MM.1S (cell line): ENCODE data around the gene S100A16.

ENCODE experiments used
- DNase-seq: peaks from one replicate; pipeline ENCODE4 v3.0.0-alpha.2; 2015
- H2AFZ ChIP-seq: fragments of 300-600 bp; sonication (generic); 2 replicates; pipeline ENCODE4 v1.6.0; 2016; ENCODE audit warnings: antibody characterized with exemption, low read length
- H3F3A ChIP-seq: fragments of 300-600 bp; sonication (generic); 2 replicates; pipeline ENCODE4 v1.6.1; 2016; ENCODE audit warnings: mild to moderate bottlenecking, antibody characterized with exemption, low read length, moderate library complexity, mixed read lengths; ENCODE audit not compliant: insufficient read depth
- H3K27ac ChIP-seq: fragments of 300-600 bp; sonication (generic); 2 replicates; pipeline ENCODE4 v1.5.1; 2016; ENCODE audit warnings: mild to moderate bottlenecking, low read length
- H3K27me3 ChIP-seq: fragments of 300-600 bp; sonication (generic); replicated peaks from 2 replicates; pipeline ENCODE4 v1.6.0; 2016; ENCODE audit warnings: low read length; ENCODE audit not compliant: insufficient read depth
- H3K36me3 ChIP-seq: fragments of 300-600 bp; sonication (generic); replicated peaks from 2 replicates; pipeline ENCODE4 v1.6.1; 2016; ENCODE audit warnings: mild to moderate bottlenecking, low read length, mixed read lengths; ENCODE audit not compliant: insufficient read depth
- H3K4me1 ChIP-seq: fragments of 300-600 bp; sonication (generic); 2 replicates; pipeline ENCODE4 v1.6.1; 2016; ENCODE audit warnings: low read length, mixed read lengths
- H3K4me2 ChIP-seq: fragments of 300-600 bp; sonication (generic); 2 replicates; pipeline ENCODE4 v1.6.0; 2016; ENCODE audit warnings: low read depth, low read length
- H3K4me3 ChIP-seq: fragments of 300-600 bp; sonication (generic); 2 replicates; pipeline ENCODE4 v1.5.1; 2016; ENCODE audit warnings: low read length, mixed read lengths
- H3K79me2 ChIP-seq: fragments of 300-600 bp; sonication (generic); 2 replicates; pipeline ENCODE4 v1.6.1; 2016; ENCODE audit warnings: mixed run types, low read length, mixed read lengths
- H3K9ac ChIP-seq: fragments of 300-600 bp; sonication (generic); 2 replicates; pipeline ENCODE4 v1.6.1; 2016; ENCODE audit warnings: low read length, mixed read lengths
- H3K9me2 ChIP-seq: fragments of 300-600 bp; sonication (generic); replicated peaks from 2 replicates; pipeline ENCODE4 v1.6.1; 2016; ENCODE audit warnings: mild to moderate bottlenecking, low read length, mixed read lengths; ENCODE audit not compliant: insufficient read depth
- H3K9me3 ChIP-seq: fragments of 300-600 bp; sonication (generic); replicated peaks from 2 replicates; pipeline ENCODE4 v1.6.1; 2016; ENCODE audit warnings: mild to moderate bottlenecking, low read length, mixed read lengths; ENCODE audit not compliant: insufficient read depth
- H4K20me1 ChIP-seq: fragments of 300-600 bp; sonication (generic); 2 replicates; pipeline ENCODE4 v1.6.1; 2016; ENCODE audit warnings: mild to moderate bottlenecking, low read length, moderate library complexity, mixed read lengths; ENCODE audit not compliant: insufficient read depth
- EZH2 ChIP-seq: fragments of 300-600 bp; sonication (generic); optimal IDR thresholded peaks from 2 replicates; pipeline ENCODE3; 2017; ENCODE audit warnings: low read depth, mild to moderate bottlenecking, antibody characterized with exemption, low read length, mixed read lengths
- EZH2phosphoT487 ChIP-seq: fragments of 300-600 bp; sonication (generic); IDR thresholded peaks from 2 replicates; pipeline ENCODE4 v1.6.1; 2018; ENCODE audit warnings: antibody characterized with exemption, low read length
- TF ChIP-seq, protein P1 (sequence below): fragments of 300-600 bp; sonication (generic); IDR thresholded peaks from 2 replicates; pipeline ENCODE4 v1.5.1; 2016; ENCODE audit warnings: antibody characterized with exemption, low read length, mixed read lengths

Gene S100A16

DNA sequence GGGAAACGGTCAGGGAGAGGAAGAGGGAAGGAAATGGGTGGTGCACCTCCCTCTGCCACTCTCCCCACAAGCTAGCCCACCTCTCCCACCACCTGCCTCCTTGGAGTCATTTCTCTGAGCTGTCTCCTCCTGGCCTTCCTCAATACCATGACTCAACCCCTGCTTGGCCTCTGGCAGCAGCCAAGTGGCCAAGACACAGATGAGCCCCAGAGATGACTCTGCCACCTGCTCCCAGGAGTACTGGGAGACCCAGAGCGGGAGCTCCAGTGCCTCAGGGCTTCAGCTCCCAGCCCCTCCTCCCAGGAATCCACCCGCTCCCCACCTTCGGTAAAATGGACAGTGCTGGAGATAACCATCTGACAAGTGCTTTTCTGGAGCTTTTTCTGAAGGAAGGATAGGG lies 2.6 kb downstream of the S100A16 start:
- Histone ChIP-seq H3K27ac (no peak overlapping the region), H2AFZ (no peak overlapping the region), H3K27me3 (no peaks in the 10 kb centered on the region), H3K79me2 (no peaks in the 10 kb centered on the region), H3F3A (no peaks in the 10 kb centered on the region), H3K4me1 (no peaks in the 10 kb centered on the region), H3K4me3 (no peak overlapping the region), H3K9ac (no peak overlapping the region), H3K9me3 (no peaks in the 10 kb centered on the region), H3K36me3 (no peaks in the 10 kb centered on the region), H3K9me2 (no peaks in the 10 kb centered on the region), H4K20me1 (no peaks in the 10 kb centered on the region), H3K4me2 (no peak overlapping the region)
- no peak for DNase-seq
- TF ChIP-seq EZH2phosphoT487, result no peak
- TF ChIP-seq EZH2, result no peak
- TF ChIP-seq, protein P1, sequence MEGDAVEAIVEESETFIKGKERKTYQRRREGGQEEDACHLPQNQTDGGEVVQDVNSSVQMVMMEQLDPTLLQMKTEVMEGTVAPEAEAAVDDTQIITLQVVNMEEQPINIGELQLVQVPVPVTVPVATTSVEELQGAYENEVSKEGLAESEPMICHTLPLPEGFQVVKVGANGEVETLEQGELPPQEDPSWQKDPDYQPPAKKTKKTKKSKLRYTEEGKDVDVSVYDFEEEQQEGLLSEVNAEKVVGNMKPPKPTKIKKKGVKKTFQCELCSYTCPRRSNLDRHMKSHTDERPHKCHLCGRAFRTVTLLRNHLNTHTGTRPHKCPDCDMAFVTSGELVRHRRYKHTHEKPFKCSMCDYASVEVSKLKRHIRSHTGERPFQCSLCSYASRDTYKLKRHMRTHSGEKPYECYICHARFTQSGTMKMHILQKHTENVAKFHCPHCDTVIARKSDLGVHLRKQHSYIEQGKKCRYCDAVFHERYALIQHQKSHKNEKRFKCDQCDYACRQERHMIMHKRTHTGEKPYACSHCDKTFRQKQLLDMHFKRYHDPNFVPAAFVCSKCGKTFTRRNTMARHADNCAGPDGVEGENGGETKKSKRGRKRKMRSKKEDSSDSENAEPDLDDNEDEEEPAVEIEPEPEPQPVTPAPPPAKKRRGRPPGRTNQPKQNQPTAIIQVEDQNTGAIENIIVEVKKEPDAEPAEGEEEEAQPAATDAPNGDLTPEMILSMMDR, result no peak

DNA sequence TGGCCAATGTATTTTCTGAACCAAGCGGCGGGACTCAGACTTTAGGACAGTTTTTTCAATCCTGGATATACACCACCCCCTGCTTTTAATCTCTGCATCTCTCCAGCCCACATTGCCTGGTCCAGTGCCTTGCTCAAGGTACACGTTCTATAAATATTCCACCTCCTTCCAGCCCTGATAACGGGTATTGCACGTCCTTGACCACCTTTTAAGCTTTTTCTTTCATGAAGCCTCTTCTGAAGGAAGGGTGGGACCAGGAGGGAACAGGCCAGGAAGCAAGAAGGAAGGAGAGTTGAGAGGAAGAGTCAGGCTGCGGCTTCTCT lies 3.4 kb downstream of the S100A16 start:
- TF ChIP-seq EZH2, result no peak
- TF ChIP-seq, protein P1, result no peak
- no peak for TF ChIP-seq EZH2phosphoT487
- H3K27ac ChIP-seq, result no peak overlapping the region
- no peak overlapping the region for H3K4me3 ChIP-seq
- H3K4me2 ChIP-seq, result no peak overlapping the region
- DNase-seq, result no peak
- H3K79me2 ChIP-seq, result no peaks in the 10 kb centered on the region
- H3K27me3 ChIP-seq, result no peaks in the 10 kb centered on the region
- H2AFZ ChIP-seq, result no peak overlapping the region
- no peak overlapping the region for H3K9ac ChIP-seq
- H4K20me1 ChIP-seq, result no peaks in the 10 kb centered on the region
- H3K4me1 ChIP-seq, result no peaks in the 10 kb centered on the region
- H3K9me2 ChIP-seq, result no peaks in the 10 kb centered on the region
- H3F3A ChIP-seq, result no peaks in the 10 kb centered on the region
- no peaks in the 10 kb centered on the region for H3K9me3 ChIP-seq
- H3K36me3 ChIP-seq, result no peaks in the 10 kb centered on the region

DNA sequence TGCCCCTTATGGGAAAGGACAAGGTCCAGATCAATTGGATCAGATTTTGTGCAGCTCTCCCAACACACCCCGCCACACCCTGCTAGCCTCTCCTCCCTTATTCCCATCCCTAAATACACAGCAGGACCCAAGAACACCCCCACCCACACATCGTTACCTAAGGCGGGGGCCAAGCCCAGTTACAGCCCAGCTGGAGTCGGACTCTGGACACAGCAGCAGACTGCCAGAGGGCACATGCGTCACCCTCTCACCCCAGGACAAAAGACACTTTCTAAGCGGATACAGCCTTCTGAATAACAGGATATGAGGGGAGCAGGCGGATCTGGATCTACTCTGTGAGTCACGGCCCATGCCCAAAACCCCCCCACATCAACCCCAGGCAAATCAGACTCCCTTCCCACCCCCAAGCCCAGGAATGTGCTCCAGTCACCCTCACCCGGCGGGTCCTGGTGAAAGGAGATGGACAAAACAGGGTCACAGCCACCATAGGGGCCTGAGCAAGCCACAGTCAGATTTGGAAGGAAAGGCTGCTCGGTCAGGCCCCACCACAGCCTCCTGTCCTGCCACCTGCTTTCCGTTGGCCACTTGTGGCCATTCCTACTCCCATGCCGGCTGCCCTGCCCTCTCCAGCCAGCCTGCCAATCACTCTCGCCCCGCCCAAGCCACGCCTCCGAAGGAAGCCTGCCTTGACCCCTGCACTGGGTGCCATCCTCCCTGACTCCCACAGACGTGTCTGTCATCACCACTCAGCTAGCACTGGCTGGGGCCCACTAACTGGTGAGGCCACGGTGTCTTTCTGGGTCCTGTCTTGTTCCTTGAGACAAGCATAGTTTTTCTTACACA lies 4.0 kb downstream of the S100A16 start:
- no peaks in the 10 kb centered on the region for H3K9me2 ChIP-seq
- DNase-seq, result no peak
- no peak overlapping the region for H3K9ac ChIP-seq
- no peaks in the 10 kb centered on the region for H3K79me2 ChIP-seq
- no peaks in the 10 kb centered on the region for H3F3A ChIP-seq
- TF ChIP-seq EZH2 (no peak), EZH2phosphoT487 (no peak)
- H3K36me3 ChIP-seq, result no peaks in the 10 kb centered on the region
- no peak overlapping the region for H2AFZ ChIP-seq
- H3K4me2 ChIP-seq, result no peak overlapping the region
- no peaks in the 10 kb centered on the region for H3K9me3 ChIP-seq
- H3K27me3 ChIP-seq, result no peaks in the 10 kb centered on the region
- no peak overlapping the region for H3K4me3 ChIP-seq
- H3K27ac ChIP-seq, result no peak overlapping the region
- no peaks in the 10 kb centered on the region for H4K20me1 ChIP-seq
- H3K4me1 ChIP-seq, result no peaks in the 10 kb centered on the region

DNA sequence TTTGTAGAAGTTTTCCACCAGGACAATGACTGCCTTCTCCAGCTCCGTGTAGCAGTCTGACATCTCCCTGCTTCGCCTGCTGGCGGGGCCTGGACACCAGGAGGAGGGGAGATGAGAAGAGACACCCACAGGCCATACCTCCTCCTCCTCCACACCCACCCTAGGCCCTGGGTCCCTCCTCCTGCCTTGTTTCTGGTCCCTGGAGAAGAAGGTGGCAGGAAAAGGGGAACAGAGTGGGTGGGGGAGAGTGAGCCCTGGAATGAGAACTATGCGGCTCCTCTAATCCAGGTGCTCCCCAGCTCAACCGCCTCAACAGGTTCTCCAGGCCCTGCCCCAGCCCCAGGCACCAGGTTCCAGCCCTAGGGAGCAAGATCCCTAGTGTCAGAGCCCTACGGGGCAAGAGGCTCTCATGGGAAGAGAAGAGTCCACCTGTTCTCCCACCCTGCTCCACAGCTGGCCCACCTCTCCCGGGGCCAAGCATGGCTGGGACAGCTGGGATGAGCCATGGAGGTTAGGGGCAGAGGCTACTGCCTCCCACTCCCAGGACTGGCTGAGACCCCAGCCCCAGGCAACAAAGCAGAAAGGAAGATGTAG lies 4.8 kb downstream of the S100A16 start:
- no peak for DNase-seq
- Histone ChIP-seq H3K27me3 (no peaks in the 10 kb centered on the region), H3K4me1 (no peaks in the 10 kb centered on the region), H3K9me2 (no peaks in the 10 kb centered on the region), H3K27ac (no peak overlapping the region), H2AFZ (no peak overlapping the region), H3K4me2 (no peak overlapping the region), H3K9me3 (no peaks in the 10 kb centered on the region), H3K79me2 (no peaks in the 10 kb centered on the region), H3F3A (no peaks in the 10 kb centered on the region), H4K20me1 (no peaks in the 10 kb centered on the region), H3K4me3 (no peak overlapping the region), H3K9ac (no peak overlapping the region), H3K36me3 (no peaks in the 10 kb centered on the region)
- TF ChIP-seq EZH2phosphoT487 (no peak), EZH2 (no peak)
- TF ChIP-seq, protein P1, result no peak
